Measurements from ENCODE around the gene SHE.
A peak's percentile ranks its signal among the peaks of the same experiment; 100 is the strongest.
"Not testable (repeated sequence)": the region's sequence is repeated elsewhere in the genome, so short reads cannot be mapped to it uniquely, and the experiment has no call there.

Gene SHE

DNA sequence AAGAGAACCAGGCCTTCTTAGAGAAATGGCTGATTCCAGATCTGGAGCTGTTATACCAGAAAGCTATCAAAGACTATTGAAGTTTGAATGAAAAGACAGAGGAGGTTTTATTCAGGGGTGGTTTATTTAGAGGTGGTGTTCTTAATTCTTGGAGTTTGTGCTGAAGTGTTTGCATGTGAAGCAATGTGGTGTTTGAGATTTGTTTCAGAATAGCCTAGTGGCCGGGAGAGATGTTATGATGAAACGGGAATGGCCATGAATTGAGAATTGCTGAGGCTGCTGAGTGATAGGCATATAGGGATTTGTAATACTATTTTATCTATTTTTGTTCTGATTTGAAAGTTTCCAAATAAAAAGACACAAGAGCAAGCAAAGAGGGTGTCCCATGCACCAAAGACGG is 10.5 kb upstream of the SHE start:
- no peak for DNase-seq

DNA sequence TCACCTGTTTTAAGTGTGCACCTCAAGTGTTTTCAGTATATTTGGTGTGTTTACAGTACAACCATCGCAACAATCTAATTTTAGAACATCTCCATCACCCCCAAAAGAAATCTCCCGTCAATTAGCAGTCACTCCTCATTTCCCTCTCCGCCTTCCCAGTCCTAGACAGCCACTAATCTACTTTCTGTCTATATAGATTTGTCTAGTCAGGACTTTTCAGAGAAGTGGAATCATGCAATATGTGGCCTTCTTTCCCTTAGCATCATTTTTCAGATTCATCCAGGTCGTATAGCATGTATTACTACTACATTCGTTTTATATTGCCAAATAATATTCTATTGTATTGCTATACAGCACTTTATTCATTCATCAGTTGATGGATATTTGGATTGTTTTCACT is 1.7 kb upstream of the SHE start:
- DNase-seq = no peak

DNA sequence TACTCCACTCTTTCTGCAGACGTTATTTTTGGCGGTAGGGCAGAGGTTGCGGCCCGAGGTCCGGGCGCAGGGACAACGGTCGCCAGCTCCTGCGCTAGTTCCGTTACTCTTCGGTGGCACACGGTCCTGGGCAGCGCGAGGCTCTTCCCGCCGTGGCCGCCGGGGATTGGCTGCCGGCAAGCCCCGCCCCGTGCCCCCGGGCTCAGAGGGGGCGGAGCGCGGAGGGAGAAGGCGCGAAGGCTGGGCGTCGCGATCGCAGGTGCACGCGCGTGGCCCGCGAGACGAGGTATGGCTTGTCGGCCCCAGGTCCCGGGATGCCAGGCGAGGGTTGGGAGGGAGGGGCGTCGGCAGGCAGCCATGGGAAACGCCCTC is 518 bp upstream of the SHE start:
- DNase-seq = no peak

DNA sequence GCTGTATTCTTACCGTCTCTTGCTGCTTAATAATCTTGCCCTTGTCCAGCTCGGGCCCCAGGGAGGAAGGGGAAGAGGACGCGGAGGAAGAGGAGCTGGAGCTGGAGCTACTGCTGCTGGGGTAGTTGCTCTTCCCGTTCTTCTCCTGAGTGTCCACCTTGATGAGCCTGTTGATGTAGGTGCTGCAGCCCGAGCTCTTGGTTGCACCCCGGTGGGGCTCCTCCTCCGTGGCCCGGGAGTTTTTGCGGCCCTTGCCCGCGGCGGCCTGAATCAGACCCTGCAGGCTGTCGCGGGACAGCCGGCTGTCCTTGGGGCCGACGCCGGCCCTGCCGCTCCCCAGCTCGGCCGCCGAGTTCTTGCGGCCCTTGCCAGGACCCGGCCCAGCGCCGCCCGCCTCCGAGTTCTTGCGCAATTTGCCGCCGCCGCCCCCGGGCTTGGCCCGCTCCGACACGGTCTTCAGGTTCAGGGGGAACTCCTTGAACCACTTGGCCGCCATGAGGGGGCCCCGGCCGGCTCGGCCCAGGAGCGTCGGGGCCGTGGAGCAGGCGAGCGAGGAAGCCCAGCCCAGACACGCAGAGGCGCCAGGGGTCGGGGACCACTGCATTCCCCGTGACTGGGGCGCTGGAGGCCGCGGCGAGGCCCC is 668 bp downstream of the SHE start:
- DNase-seq = no peak

DNA sequence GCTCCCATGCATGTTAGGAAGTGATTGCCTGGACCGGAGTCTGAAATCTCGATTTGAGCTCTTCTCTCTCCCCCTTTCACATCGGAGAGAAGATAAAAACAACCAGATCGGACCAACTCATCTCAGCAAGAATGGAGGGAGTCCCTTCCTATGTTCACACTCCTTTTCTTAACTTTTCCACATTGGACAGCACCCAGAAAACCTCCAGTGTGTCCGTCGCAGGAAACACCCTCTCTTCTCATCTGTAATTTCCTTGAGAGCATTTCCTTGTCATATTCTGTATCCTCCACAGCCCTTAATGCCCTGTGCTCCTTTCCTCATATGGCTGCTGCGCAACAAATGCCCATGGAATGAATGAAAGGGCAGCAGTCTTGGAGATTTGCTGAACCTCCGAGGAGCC is 1.7 kb downstream of the SHE start:
- no peak for DNase-seq

DNA sequence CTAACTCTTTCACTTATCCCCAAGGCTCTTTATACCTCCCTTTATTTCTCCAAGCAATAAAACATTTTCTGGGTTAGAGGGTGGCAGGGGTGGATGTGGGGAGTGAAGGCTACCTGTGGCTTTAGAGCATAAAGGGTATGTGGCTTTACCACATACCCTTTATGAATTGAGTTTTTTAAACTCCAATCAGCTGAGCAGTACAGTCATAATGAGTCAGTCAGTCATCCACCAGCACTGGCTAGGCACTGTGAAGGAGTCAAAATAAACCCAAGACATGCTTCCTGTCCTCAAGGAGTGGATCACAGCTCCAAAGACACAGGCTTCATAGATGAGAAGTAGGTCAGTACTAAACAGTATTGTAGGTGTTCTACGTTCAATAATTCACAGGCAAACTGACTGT is 2.8 kb downstream of the SHE start:
- DNase-seq = no peak

DNA sequence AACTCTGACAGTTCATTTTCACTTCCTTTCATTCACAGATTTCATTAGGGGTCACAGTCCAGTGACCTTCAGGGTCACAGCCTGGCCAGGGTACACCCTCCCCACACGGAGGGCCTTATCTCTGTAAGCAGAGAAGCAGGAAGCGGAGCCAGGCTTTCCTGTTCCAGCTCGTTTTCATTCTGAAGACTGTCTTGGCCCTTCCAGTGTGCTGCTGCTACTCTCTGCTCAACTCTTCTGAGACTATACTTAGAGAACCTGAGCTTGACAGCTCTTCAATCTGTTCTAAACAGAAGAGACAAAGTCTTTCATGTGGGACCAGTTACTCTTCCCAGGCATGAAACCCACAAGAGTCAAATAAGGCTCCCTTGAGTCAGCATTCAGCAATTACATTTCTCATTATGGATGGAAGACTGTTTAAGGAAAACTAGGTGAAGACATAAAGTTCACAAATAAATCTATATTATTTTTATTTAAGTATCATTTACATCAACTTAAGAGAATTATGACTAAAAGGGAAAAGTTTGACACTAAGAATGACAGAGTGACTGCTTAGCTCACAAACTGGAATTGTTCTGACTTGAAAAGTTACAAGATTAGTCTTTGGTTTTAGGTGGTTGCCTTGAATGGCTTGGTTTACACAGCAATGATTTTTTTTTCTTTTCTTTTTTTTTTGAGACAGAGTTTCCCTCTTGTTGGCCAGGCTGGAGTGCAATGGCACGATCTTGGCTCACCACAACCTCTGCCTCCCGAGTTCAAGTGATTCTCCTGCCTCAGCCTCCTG is 5.0 kb downstream of the SHE start:
- no peak for DNase-seq

DNA sequence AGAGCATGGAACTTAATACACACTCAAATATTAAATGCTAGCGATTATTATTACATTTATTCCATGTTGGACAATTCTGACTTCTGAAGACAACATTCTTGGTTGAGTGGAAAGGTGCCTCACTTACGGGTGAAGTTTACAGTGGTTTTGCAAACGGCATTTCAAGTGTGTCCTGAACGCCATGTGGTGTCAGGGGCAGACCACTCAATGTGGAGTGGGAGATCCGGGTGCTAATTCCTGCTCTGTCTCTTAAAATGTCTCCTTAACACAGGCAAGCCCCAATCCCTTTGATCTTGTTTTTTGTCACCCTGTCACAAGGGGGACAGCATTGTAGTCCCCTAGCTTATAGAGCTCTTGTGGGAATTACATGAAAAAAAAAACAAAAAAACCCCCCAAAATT is 5.8 kb downstream of the SHE start:
- no peak for DNase-seq

DNA sequence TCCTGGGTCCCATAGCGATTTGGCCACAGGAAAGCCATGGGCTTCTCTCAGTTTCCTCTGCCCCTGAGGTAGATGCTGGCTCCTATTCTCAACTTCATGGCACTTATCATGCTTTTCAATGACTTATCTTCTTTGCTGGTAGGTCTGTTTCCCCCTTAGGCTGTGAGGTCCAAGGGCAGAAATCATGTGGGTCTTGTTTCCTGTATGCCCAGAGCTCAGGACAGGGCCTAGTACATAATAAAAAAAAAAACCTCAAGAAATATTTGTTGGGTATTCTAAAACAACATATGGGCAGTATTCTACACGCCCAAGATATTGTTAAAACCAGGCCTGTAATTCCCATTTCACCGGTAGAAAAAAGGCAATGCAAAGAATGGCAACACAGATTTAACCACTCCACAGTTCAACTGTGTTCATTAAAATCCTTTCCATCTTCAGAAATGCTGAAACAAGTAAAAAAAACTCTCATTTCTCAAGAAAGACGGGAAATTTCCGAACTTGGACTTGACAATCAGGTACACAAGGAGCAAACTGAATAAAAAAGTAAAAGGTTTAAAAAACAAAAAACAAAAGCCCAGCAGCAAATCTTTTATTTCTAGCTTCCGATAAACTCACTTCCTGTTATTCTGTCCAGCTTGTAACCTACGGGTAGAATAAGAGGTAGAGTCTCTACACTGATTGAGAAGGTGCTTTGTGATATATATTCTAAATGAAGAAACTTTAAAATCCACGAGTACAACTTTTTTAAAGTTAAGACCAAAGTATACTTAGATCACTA is 6.5 kb downstream of the SHE start:
- DNase-seq = no peak

DNA sequence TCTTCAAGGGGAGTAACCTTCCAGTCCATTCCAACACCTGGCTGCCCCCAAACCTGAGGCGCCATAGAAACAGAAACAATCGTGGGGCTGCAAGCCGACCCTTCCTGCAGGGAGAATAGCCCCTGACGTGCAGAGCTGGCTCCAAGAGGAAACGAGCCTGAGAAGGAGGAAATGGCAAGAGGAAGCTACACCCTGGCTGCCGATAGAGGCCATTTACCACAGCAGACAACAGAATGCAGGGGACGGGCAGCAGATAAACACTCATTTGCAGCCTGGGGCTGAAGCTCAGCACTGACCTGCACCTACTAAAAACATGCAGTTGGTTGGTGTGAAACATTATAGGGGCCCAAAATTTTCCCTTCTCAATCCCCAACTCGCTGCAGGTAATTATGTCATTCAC is 8.9 kb downstream of the SHE start:
- DNase-seq = peak in 1 of 14 donors; percentile 7

DNA sequence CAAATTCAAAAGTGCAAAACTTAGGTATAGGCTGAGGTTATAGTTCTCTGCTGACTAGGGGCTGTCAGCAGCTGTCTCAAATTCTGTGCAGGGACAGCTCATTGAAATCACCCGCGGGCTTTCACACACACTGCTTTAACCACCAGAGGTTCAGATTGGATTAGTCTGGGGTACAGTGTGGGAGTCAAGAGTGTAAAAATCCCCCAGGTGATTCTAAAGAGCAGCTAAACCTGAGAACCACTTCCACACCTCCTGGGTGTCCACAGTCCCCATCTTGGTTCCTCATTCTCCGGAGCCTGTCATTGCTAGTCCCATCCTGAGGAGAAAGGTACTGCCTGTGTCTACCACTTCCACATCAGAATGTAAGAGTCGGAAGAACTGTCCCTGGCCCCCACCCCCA is 10.1 kb downstream of the SHE start:
- DNase-seq = no peak

DNA sequence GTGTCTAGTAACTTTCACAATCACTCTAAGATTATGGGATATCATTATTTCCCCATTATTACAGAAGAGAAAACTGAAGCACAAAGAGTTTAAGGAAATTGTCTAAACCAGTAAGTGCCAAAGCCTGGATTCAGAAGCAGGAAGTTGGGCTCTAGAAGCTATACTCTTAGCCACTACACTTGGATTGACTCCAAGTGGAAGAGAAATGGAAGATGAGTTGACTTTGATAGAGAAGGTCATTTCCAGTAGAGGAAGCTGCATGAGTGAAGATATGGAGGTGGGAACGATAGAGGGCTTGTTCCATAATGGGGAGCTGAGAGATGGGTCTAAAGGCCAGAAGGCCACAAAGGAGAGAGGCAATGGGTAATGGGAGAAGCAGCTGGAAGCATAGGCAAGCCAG is 11.9 kb downstream of the SHE start:
- no peak for DNase-seq

DNA sequence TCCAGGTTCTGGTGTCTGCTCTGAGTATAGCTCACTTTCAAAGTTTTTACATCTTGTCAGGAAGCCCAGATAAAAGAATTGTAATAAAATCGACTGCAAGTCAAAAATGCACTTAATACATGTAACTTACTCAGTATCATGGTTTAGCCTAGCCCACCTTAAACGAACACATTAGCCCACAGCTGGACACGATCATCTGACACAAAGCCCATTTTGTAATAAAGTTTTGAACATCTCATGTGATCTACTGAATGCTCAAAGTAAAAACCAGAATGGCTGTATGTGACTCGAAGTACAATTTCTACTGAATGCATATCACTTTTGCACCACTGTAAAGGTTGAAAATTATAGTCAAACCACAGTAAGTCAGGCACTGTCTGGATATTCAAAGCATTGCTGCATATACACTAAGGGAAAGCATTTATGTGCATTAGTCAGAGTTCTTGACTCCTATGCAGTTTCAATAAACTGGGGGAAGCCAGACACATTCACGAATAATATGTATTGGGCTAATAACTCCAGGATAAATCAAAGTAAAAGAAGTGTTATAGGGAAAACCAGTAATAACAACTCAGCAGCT is 12.4 kb downstream of the SHE start:
- DNase-seq = no peak

DNA sequence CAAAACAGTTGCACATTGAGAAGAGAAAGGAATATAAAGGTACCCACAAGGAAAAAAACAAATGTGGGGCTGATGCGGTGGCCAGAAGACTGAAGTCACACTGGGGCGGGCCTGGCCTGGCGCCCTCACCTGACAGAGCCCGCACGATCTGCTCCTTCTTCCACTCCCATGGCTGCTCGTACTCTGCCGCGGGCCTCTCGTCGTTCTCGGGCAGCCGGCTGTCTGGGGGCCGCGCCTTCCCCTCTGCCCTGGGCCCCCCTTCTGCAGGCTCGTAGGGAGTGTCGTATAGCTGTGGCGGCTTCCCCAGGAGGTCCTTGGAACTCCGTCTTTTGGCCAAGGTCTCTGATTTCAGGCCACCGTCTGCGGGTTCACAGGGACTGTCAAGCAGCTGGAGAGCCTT is 13.3 kb downstream of the SHE start:
- no peak for DNase-seq

DNA sequence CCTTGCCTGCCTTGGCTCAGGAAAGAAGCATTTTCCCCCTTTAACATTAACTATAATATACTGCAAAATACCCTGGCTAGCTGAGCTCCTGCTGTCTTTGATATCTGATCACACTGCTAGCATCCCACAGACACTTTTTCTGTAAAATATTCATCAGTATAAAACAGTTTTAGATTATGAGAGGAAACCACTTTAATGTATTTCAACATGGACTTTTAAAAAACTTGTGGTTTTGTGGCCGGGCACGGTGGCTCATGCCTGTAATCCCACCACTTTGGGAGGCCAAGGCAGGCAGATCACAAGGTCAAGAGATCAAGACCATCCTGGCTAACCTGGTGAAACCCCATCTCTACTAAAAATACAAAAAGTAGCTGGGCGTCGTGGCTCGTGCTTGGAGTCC is 15.5 kb downstream of the SHE start:
- DNase-seq = not testable (repeated sequence)

DNA sequence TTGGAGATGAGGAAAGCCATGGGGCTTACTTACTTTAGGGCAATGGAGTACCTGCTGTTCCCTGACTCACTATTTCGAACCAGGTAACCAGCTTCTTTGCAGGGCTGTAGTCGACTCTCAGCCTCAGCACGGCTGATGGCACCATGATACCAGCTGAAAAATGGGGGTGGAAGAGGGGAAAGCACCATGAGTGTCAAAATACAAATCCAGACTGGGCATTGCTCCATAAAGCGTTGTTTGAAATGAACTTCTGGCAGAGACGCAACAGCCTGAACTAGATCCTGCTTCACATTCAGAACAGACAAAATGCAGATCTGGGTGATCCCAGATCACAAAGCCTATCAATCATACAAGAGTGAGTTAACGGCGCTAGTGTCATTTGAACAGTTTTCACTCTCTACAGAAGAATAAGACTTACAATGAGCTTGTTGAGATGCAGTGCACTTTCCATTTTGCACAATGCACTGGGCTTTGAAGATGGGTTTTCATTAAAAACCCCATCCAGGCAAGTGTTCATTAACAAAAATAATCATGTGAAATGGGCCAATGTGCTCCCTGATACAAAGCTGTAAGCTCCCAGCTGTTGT is 16.2 kb downstream of the SHE start:
- no peak for DNase-seq

DNA sequence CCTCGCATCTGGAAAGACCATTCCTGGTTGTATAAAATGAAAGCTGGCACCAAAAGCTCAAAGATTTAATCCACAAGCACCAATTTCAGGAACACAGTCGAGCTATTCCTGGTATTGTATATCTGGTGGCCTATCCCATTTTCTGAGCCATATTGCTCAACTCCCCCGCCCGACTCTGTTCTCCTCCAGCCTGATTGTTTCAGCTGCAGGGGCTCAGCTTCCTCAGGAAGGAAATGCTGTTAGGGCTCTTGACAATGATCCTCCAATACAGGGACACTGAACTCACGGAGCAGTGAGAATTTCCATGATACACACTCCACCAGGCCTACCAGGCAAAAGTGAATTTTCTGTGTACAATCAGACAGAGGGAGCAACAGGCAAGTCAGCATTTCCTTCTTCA is 17.1 kb downstream of the SHE start:
- no peak for DNase-seq

DNA sequence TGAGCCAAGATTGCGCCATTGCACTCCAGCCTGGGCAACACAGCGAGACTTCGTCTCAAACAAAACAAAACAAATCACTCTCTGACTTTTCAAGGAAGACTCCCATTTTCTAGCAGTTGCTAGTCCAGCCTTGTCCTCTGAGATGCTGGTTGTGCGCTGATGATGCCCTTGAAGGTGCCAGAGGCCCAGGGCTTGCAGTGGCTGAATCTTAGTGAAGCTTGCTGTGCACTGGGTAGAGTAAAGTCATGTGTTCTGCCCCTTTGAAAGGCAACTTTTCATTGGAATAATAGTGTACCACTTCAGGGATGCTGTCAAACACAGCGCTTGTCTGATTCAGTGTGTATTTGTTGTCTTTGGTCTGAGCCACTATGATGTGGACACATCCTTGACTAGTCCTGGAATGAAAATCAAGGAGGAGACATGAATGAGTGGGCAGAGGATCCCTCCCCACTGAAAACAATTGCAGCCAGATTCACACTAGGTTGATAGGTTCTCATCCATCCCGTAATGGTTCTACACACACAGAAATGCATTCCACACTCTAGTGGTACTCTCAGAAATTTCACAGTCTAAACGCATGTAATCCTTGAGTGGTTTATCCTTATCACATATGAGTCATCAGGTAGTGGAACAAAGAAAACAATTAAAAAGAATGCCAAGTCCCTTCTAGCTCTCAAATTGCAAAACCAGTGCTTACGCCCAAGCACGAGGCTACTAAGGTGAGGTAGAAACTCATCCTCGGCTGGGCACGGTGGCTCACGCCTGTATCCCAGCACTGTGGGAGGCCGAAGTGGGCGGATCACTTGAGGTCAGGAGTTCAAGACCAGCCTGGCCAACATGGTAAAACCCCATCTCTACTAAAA is 18.0 kb downstream of the SHE start:
- DNase-seq = no peak

DNA sequence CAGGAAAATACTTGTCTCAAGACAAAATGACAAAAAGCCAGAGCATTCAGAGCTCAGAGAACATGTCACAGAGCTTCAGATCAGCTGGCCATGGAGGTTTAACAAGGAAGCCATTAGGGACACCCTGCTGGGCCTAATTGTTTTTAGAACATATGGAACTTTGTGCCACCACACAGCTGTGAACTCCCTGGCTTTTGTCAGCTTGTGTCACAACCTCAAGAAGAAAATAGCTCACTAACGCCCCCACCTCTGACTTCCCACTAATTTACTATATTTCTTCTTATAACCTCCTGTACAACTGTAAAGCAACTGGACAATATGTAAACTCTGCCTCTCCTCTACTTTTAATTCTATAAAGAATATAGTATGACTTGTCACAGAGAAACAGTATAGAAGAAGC is 21.2 kb downstream of the SHE start:
- DNase-seq = no peak

DNA sequence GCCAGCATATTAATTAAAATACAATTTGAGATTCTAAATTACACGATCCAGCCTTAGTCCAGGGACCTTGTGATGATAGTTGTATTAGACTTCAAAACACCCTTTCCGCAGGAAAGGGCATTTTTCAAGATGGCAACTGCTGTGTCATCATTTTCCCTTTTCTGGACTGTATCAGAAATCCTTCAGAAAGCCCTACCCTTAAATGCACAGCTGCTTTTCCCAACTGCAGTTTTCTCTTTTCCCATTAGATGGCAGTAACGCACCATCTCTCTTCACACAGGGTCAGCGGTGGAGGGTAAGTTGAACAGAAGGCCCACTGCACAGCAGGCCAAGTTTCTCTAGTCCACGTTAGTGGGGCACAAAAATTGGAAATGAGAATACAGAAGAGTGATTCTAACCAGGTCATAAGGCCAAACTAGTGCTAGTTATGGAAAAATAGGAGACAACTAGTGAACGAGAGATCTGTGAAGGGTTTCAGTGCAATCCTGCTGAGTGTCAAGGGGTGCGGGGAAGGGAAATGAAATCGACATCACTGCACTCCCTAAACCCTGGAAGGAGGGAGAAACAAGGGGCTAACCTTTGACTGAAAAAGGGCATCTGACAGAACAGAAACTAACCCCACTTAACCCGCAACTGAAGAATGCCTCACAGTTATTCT is 22.3 kb downstream of the SHE start:
- DNase-seq = peak in 12 of 14 donors; percentile 10 to 72 (median 48)

DNA sequence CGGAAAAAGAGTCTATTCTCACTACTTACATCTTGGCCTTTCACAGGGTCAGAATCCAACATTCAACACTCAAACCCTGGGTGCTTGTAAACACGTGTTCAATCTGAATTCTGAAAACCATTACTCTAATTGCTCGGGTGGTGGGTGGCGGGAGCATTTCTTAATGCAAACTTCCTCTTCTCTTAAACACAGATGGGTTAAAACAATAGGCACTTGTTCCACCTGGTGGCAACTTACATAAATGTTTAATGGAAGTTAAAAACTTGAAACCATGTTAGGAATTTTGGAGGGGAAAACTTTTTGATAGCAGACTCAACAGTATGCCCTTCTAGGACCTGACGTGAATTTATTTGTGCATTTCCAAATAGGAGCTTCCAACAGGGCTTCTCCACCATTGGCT is 23.6 kb downstream of the SHE start:
- no peak for DNase-seq
